Keratinocyte (primary cell): ENCODE data around the gene APLP2. TPM values are rescaled to one million over a fixed set of nuclear protein-coding genes. Genes with fewer than 3 reads are reported as not detected.

Experiments used
- DNase-seq: peaks from one replicate; pipeline ENCODE4 v3.0.0-alpha.2; 2011; ENCODE audit warnings: low read depth, missing footprints, low spot score
- FAIRE-seq: peaks from 2 replicates; lab custom pipeline; 2011; peaks lifted over from hg19 to GRCh38; lab: Jason Lieb, UNC
- H2AFZ ChIP-seq: 2 replicates; pipeline ENCODE4 v1.6.0; 2012; ENCODE audit warnings: low read length, control low read depth, inconsistent platforms; ENCODE audit not compliant: control insufficient read depth
- H3K27ac ChIP-seq: 2 replicates; pipeline ENCODE4 v1.5.1; 2011; ENCODE audit warnings: low read length; ENCODE audit not compliant: control insufficient read depth, insufficient read depth
- H3K27me3 ChIP-seq: 3 replicates; pipeline ENCODE4 v1.6.0; 2011; ENCODE audit warnings: low read length; ENCODE audit not compliant: control insufficient read depth, insufficient read depth; ENCODE audit errors: extremely low read depth
- H3K36me3 ChIP-seq, 2 experiments: 2 replicates in 1 of 2; 3 replicates in 1 of 2; pipeline ENCODE4 v1.5.1; 2011; ENCODE audit warnings: low read length in 2 of 2, mild to moderate bottlenecking in 1 of 2; ENCODE audit not compliant: control insufficient read depth in 2 of 2, insufficient read depth in 2 of 2; ENCODE audit errors: extremely low read depth in 1 of 2
- H3K4me1 ChIP-seq: 3 replicates; pipeline ENCODE4 v1.5.1; 2011; ENCODE audit warnings: low read length; ENCODE audit not compliant: control insufficient read depth, insufficient read depth; ENCODE audit errors: extremely low read depth
- H3K4me2 ChIP-seq: 3 replicates; pipeline ENCODE4 v1.6.0; 2011; ENCODE audit warnings: low read depth, low read length; ENCODE audit not compliant: control insufficient read depth, insufficient read depth; ENCODE audit errors: extremely low read depth
- H3K4me3 ChIP-seq, 3 experiments: fragments of 200-600 bp in 1 of 3; sonication (generic) in 1 of 3; 2 replicates in 2 of 3; 3 replicates in 1 of 3; pipeline ENCODE4 v1.5.1; 2011 to 2016; ENCODE audit warnings: low read length in 3 of 3, mild to moderate bottlenecking in 3 of 3, control low read depth in 2 of 3, inconsistent platforms in 1 of 3, low read depth in 1 of 3, mixed read lengths in 1 of 3, mixed run types in 1 of 3, moderate library complexity in 1 of 3; ENCODE audit not compliant: control insufficient read depth in 2 of 3, insufficient read depth in 2 of 3; ENCODE audit errors: extremely low read depth in 1 of 3
- H3K79me2 ChIP-seq: 2 replicates; pipeline ENCODE4 v1.6.0; 2012; ENCODE audit warnings: low read length; ENCODE audit not compliant: control insufficient read depth, insufficient read depth
- H3K9ac ChIP-seq: 3 replicates; pipeline ENCODE4 v1.6.0; 2011; ENCODE audit warnings: low read length; ENCODE audit not compliant: control insufficient read depth, insufficient read depth; ENCODE audit errors: extremely low read depth
- H3K9me1 ChIP-seq: 3 replicates; pipeline ENCODE4 v1.6.0; 2011; ENCODE audit warnings: low read length; ENCODE audit not compliant: control insufficient read depth, insufficient read depth; ENCODE audit errors: extremely low read depth
- H3K9me3 ChIP-seq: 2 replicates; pipeline ENCODE4 v1.5.1; 2012; ENCODE audit warnings: low read depth, low read length; ENCODE audit not compliant: control insufficient read depth
- H4K20me1 ChIP-seq: 3 replicates; pipeline ENCODE4 v1.6.0; 2011; ENCODE audit warnings: low read length; ENCODE audit not compliant: control insufficient read depth, insufficient read depth; ENCODE audit errors: extremely low read depth
- EZH2 ChIP-seq: IDR thresholded peaks from one replicate; pipeline ENCODE4 v1.6.1; 2012; ENCODE audit warnings: inconsistent platforms, mild to moderate bottlenecking, low read length, moderate library complexity
- dilution Hi-C: fragments of 300-500 bp; cut with MboI; formaldehyde crosslinking; loops from one replicate; pipeline ENCODE4 v1.7.0; 2020; ENCODE audit warnings: low sequenced_read_pairs; ENCODE audit not compliant: extremely low pct_ligation_motif_present
- polyA plus RNA-seq, 5 experiments: library from polyadenylated mRNA; depleted of rRNA in 3 of 5; stranded (reverse) in 3 of 5; stranded (forward) in 1 of 5; unstranded in 1 of 5; fragments of >200 nt; gene quantifications; 1 replicate in 1 of 5; 2 replicates in 3 of 5; 3 replicates in 1 of 5; pipeline versions ENCODE4 v1.2.1 to v1.2.3, GENCODE V29; 2011 to 2012; ENCODE audit warnings: missing spikeins in 2 of 5, low read depth in 1 of 5, low replicate concordance in 1 of 5
- TF ChIP-seq, protein P1 (sequence below), 3 experiments: IDR thresholded peaks in 1 of 3; conservative IDR thresholded peaks in 1 of 3; optimal IDR thresholded peaks in 1 of 3; 2 replicates in 2 of 3; 3 replicates in 1 of 3; pipeline versions ENCODE3 to v1.5.1; 2011; ENCODE audit warnings: low read length in 3 of 3, mild to moderate bottlenecking in 3 of 3, moderate library complexity in 2 of 3, control low read depth in 1 of 3, inconsistent platforms in 1 of 3; ENCODE audit not compliant: insufficient read depth in 2 of 3; ENCODE audit errors: extremely low read depth in 1 of 3

The APLP2 gene
- polyA plus RNA-seq, 1 donor (not counting 4 experiments of a cell fraction or from before 2014, with no cell fraction given): 531 TPM

DNA sequence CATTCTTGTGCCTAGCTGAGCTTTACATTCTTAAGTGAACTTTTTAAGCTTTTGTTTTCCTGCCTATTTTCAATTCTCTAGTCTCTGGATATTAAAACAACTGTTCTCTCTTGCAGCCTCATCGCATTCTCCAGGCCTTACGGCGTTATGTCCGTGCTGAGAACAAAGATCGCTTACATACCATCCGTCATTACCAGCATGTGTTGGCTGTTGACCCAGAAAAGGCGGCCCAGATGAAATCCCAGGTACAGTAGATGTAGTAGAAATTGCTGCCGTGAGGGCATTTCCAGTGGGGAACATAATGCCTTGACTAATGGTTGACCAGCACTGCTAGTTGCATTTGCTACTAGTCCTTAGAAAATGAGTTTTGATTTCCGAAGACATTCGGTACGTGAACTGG, 60.2 kb downstream of the APLP2 start:
- DNase-seq (no peak), FAIRE-seq (no peak)
- peaks cover 6% of the 10 kb centered on the region for H3K4me1 ChIP-seq
- no peak overlapping the region for H3K9ac ChIP-seq
- H3K27ac ChIP-seq: no peak overlapping the region
- H3K9me3 ChIP-seq: no peaks in the 10 kb centered on the region
- H3K4me3 ChIP-seq: no peak overlapping the region
- H3K27me3 ChIP-seq: no peaks in the 10 kb centered on the region
- no peak overlapping the region for H3K4me2 ChIP-seq
- peaks cover 11% of the 10 kb centered on the region for H3K79me2 ChIP-seq
- peaks cover 39 to 68% of the 10 kb centered on the region in 2 experiments for H3K36me3 ChIP-seq
- peaks cover 2% of the 10 kb centered on the region for H3K9me1 ChIP-seq
- dilution Hi-C loops: loop anchor here (25.0 kb wide), 1 partner anchor 193 kb away; no protein-coding TSS in a partner anchor
- H4K20me1 ChIP-seq: no peaks in the 10 kb centered on the region
- TF ChIP-seq EZH2: no peak
- TF ChIP-seq, protein P1, sequence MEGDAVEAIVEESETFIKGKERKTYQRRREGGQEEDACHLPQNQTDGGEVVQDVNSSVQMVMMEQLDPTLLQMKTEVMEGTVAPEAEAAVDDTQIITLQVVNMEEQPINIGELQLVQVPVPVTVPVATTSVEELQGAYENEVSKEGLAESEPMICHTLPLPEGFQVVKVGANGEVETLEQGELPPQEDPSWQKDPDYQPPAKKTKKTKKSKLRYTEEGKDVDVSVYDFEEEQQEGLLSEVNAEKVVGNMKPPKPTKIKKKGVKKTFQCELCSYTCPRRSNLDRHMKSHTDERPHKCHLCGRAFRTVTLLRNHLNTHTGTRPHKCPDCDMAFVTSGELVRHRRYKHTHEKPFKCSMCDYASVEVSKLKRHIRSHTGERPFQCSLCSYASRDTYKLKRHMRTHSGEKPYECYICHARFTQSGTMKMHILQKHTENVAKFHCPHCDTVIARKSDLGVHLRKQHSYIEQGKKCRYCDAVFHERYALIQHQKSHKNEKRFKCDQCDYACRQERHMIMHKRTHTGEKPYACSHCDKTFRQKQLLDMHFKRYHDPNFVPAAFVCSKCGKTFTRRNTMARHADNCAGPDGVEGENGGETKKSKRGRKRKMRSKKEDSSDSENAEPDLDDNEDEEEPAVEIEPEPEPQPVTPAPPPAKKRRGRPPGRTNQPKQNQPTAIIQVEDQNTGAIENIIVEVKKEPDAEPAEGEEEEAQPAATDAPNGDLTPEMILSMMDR (optimal IDR thresholded peaks at IDR 0.05 in 1 of 3, IDR thresholded peaks at IDR 0.05 in 1 of 3, conservative IDR thresholded peaks at IDR 0.05 in 1 of 3; ENCODE audit: extremely low read depth in 1 of 3, insufficient read depth in 2 of 3, low read length in 3 of 3): no peak
- H2AFZ ChIP-seq: no peak overlapping the region

DNA sequence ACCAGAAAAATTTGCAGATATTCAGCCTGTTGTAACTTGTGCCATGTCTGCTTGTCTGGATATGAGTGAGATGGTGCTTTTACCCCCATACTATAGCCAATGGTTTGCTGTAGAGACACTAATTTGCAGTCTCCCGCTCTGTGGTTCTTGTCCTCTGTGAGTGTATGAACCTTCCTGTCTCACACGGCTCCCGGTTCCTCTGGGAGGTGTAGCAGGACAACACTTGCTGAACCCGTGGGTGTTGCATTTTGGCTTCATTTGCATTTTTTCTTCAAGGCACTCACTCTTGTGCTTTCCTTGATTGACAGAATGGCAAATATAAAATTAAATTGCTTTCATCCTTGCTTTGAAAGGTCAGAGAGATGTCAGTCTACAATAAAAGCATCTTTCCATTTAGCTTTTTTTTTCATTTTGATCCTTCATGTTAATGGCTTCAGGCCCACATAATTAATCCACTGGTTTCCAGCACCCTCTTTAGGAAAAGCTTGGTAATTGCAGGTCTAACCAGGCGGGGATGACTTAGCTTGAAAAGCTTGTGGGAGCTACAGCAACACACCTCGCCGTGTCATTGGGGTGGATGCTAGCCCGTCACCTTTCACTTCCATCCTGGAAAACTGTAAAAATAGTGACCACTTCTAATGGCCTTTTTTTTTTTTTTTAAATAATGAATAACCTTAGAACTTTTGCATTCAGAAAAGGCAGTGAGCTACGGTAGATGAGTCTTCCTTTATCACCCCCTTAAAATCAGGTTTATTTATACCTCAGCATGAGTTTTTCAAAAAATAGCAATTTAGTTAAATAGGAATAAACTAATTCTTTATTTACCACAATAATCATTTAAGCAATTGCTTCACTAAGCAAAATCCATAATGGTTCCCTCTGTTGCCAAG, 62.5 kb downstream of the APLP2 start:
- Histone ChIP-seq H3K4me1 (peaks cover 6% of the 10 kb centered on the region), H4K20me1 (no peaks in the 10 kb centered on the region), H3K9me3 (no peaks in the 10 kb centered on the region), H2AFZ (no peak overlapping the region), H3K36me3 (peaks cover 46 to 68% of the 10 kb centered on the region in 2 experiments), H3K9me1 (no peaks in the 10 kb centered on the region), H3K27me3 (no peaks in the 10 kb centered on the region), H3K4me2 (no peak overlapping the region), H3K27ac (no peak overlapping the region), H3K9ac (no peak overlapping the region), H3K79me2 (no peaks in the 10 kb centered on the region), H3K4me3 (no peak overlapping the region)
- DNase-seq: no peak
- dilution Hi-C loops: loop anchor here (25.0 kb wide), 1 partner anchor 195 kb away; no protein-coding TSS in a partner anchor
- no peak for TF ChIP-seq EZH2
- TF ChIP-seq, protein P1 (optimal IDR thresholded peaks at IDR 0.05 in 1 of 3, IDR thresholded peaks at IDR 0.05 in 1 of 3, conservative IDR thresholded peaks at IDR 0.05 in 1 of 3; ENCODE audit: extremely low read depth in 1 of 3, insufficient read depth in 2 of 3, low read length in 3 of 3): peak; percentile 65 to 85 (median 66)
- peak; percentile 70 for FAIRE-seq
